ENCODE results near the gene FAHD2A. TPM values are rescaled to one million over a fixed set of nuclear protein-coding genes. Genes with fewer than 3 reads are reported as not detected.
"Not testable (repeated sequence)": the region's sequence is repeated elsewhere in the genome, so short reads cannot be mapped to it uniquely, and the experiment has no call there.

Gene FAHD2A
- total RNA-seq, 2 donors from 2014 or later, result 14.1 to 18.3 TPM

DNA sequence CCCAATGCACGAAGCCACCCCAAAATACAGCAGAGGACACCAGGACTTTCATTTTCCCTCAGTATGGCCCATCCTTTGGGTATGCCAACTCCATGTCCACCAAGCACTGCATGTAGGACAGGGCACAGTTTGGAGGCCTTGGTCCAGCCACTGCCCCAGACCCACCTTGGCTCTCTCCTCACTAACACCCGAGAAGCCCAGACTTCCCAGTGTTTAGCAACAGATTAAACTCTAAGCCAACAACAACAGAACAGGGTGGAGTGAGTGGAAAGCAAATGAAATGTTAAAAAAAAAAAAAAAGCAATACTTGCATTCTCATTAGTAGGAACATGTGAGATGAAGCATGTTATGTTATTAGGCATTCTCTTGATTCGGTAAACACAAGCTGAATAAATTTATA is 12.6 kb downstream of the FAHD2A start:
- intact Hi-C loops (cut with DNase I); DNase-seq (ENCODE audit: low spot score): not testable (repeated sequence)

DNA sequence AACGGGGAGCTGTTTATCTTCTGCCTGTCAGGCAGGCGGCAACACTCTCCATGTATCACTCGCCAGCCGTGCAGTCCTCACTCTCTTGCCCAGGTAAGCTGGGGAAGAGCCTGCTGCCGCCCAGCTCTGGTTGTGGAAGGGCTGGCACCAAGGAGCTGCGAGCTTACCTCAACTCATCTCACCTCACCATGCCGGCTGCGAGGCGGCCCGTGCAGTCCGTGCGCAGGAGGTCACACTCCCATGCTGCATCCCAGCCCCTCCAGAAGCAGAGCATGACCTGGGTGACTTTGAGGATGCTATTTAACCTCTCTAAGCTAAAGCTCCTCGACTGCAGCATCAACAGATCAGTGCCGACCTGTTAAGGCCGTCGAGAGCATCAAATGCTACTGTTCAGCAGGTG is 13.1 kb downstream of the FAHD2A start:
- intact Hi-C loops (cut with DNase I), result not testable (repeated sequence)

DNA sequence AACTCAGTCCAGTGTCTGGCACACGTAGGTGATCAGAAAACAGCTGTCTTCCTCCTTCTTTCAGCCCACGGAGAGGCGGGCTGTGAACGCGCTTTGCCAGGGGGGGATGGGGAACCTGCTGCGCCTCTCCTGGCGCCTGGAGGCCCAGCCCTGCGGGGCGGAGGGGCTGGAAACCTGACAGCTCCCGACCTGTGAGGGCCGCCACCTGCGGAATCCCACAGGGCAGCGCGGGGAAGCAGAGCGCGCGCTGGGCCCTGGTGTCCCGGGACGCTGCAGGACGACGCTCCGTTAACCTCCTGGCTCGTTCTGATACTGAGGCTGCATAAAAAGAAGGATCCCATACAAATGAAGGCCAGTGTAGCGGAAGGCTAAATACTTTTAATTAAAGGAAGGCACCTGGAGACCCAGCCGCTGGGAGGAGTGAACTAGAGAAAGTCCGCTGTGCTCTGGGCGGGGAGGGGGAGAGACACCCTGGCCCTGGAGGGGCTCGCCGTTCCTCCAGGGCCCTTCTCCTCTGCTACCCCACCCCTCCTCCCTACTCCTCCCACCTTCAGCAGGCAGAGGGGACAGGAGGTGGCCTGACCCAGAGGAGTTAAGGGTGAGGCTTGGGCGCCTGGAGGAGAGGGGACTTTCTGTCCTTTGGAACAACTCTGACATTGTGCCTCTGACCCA is 24.8 kb downstream of the FAHD2A start:
- DNase-seq (ENCODE audit: low spot score); intact Hi-C loops (cut with DNase I): not testable (repeated sequence)

More for the DNA sequence above, 13.1 kb downstream of the FAHD2A start:
- not testable (repeated sequence) for DNase-seq (ENCODE audit: low spot score)

DNA sequence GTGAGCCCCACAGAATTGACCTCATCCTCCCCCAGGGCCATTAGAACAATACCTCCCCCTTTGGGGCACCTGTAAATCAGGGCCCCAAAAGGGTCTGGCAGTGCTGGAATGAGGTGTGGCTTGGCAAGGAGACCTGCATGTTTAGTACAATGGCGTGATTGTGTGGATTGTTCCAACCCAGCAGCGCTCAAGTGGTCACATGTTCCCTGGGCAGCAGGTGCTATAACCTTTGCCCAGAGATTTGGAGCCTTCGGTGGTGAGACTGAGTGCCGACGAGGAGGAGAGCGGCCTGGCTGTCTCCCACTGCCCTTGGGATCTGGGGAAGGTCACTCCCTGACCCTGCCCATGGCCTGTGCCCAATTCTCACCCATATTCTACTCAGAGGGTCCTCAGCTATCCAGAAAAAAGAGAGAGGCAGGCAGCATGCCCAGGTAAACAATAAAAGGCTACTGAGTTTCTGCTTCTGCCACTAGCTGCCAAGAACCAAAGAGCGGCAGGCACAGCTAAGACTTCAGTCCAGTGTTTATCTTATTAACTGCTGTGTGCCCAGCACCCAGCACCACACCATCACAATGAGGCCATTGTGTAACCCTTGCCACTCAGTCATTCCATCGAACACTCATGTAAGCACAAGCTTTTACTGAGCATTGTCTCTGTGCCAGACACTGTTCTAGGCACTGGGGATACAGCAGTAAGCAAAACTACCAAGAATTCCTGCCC is 27.4 kb downstream of the FAHD2A start:
- intact Hi-C loops (cut with DNase I); DNase-seq (ENCODE audit: low spot score): not testable (repeated sequence)

DNA sequence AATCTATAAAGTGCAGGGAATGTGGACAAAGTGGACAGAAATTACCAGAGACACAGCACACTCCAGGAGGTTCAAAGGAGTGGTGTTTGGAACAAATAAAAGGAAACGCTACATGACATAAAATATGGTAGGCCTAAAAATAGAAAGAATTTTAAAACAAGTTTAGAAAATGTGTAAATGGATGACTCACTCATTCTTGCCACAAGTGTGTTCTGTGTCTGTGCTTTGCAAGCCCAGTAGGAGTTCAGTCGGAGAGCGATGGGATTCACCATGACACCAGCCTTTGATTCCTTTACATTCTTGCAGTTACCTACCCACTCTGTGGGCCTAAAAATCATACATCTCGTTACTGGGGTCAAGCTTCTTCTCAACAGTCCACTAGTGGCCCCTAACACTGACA is 30.9 kb downstream of the FAHD2A start:
- intact Hi-C loops (cut with DNase I), result not testable (repeated sequence)

DNA sequence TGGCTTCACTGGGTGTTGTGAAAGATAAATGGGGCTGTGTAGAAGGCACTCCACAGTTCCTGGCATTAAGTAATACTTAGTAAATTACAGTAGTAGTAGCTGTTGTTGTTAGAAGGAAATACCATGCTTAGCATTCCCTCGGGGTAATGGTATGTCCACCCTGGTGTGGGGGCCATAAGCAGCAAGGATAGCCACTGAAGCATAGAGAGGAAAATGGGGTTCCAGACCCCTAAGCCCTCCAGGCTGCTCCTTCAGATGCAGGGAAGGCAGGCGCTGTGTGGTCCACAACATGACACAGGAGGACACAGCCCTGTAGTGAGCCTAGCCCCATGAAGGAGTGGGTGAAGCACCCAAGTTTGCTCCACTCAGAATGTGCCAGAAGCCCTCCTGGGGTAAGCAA is 31.5 kb downstream of the FAHD2A start:
- intact Hi-C loops (cut with DNase I); DNase-seq (ENCODE audit: low spot score): not testable (repeated sequence)

More for the DNA sequence above, 30.9 kb downstream of the FAHD2A start:
- not testable (repeated sequence) for DNase-seq (ENCODE audit: low spot score)

DNA sequence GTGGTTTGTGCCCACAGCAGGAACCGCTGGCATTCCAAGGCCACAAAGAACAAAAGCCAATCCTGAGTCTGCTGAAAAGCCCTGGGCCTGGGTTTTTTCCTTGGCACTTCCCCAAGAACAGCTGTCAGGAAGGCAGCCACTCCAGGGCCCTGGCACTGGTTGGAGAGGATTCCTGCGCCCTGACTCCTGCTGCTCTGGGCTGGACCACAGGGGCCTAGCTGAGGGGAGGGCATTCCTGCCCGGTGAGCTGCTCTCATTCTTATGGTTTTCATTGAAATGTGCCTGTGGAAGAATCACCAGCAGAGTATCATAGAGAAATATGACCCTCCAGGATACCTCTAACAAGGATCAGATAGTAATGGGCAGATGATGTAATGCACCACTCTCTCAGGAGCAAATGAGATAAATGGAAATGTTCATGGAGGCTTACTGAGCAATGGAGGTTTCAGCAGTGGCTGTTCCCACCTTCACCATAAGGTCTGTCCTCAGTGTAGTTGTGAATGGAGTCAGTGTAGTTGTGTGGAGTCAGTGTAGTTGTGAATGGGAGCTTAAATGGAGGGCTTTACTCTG is 32.1 kb downstream of the FAHD2A start:
- intact Hi-C loops (cut with DNase I), result not testable (repeated sequence)
- peak; percentile 72 for DNase-seq (ENCODE audit: low spot score)

DNA sequence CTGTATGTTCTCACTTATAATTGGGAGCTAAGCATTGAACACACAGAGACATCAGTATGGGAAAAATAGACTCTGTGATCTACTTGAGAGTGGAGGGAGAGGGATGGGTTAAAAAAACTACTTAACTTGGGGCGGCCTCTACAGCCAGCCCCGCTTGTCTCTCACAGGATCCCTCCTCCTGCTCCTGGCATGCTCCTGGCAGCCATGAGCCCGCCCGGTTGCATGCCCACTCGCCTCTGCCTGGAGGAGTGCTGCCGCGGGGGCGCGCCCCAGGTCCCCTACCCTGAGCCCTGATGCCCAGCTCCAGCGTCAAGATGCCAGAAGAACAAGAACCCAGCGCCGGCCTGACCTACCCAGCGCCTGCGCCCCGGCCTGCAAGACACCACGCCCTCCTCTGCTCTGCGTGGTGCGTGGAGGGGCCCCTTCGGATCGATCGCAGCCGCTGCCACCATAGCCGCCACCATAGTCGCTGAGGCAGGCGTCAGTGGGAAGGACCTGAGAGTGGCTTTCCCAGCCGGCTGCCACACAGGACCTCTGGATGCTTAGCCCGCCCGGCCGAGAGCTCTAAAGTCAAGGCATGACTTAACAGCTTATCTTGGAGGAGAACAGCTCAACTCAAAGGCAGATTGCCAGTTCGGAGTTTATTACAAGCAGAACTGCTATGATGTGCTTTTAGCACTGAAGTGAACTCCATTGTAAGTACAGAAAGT is 32.8 kb downstream of the FAHD2A start:
- intact Hi-C loops (cut with DNase I); DNase-seq (ENCODE audit: low spot score): not testable (repeated sequence)

DNA sequence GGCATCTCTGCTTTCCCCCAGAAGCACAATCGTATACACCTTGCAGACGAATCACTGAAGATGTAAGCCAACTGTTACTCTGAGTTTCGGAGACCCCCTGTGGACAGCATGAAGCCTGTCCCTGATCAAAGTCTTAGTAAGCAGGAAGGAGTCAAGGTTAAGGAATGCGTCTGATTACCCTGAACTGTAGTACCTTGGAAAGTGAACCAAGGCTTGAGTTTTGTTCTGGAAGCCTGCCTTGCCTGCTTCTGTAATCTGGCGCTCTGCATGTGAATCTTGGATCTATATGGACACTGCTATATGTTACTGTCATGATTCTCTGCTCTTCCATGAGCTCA is 33.3 kb downstream of the FAHD2A start:
- intact Hi-C loops (cut with DNase I); DNase-seq (ENCODE audit: low spot score): not testable (repeated sequence)

DNA sequence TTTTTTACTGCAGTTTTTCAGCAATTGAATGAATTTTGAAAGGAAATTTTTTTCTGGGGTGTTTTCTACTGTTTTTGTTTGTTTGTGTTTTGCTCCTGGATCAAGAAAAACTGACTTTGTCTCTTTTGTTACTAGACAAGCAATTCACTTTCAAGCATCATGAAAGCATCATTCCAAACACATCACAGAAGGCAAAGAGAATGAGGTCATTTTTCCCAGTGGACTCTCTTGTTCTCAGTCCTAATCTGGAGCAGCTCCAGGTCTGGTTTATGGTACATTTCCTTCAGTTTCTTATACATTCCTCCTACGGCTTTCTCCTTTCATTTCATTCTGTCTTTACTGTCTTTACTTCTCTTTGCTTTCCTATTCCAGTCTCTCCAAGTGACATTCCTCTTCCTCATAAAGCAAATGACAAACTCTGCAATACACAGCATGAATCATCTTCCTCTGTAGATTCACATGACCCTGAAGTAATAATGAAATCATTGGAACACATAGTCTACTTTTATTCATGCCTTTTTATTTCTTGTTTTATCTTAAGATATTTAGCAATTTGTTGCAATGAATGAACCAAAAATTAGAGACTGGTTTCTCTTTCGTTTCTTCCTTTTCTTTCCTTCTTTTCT is 40.1 kb downstream of the FAHD2A start:
- intact Hi-C loops (cut with DNase I); DNase-seq (ENCODE audit: low spot score): not testable (repeated sequence)

DNA sequence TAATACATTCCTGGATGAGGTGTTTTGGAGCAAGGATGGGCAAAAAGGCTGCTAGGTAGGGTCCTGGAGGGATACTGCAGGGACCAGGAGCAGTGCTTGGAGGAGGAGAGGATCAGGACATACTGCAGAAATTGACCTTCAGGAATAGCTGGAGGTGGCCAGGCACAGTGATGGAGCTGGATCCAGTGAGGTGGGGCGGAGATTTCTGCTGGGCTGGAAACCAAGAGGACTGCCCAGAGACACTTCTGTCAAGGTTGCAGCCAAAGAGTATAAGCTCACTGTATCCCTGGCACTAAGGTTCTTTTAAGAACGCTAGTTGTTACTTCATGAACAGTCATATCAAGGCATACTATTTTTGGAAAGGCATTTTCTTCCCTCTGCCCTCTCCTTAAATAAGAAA is 42.8 kb downstream of the FAHD2A start:
- DNase-seq (ENCODE audit: low spot score); intact Hi-C loops (cut with DNase I): not testable (repeated sequence)

DNA sequence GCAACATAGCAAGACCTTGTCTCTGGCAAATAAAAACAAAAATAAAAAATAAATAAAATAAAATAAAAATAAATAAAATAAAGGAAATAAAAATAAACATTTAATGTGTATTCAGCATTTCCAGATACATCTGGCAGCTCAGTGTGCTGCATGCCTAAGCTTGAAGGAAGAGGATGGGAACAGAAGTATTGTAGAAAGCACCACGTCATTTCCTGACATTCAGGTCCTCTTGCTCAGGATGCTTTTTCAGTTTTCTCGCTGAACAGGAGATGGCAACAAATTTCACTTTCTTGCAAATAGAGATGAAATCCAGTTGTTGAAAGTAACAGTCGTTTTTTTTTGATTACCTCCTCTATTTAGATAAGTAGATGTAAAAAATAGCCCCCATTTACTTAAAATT is 60.8 kb downstream of the FAHD2A start:
- intact Hi-C loops (cut with DNase I); DNase-seq (ENCODE audit: low spot score): not testable (repeated sequence)

Other genes starting within 250 kb of the FAHD2A start
- 10 to 100 TPM; 12.2 to 14.9 TPM for gene ZNF514, start 242.9 kb upstream of the FAHD2A start, total RNA-seq
- gene ZNF2, start 236.9 kb upstream of the FAHD2A start, total RNA-seq, result 1 to 10 TPM; 2.2 to 2.7 TPM
- 1 to 10 TPM; 4.1 to 4.8 TPM for gene ZNF892, start 195.2 kb upstream of the FAHD2A start, total RNA-seq
- gene PROM2, start 128.3 kb upstream of the FAHD2A start, total RNA-seq, result 1 to 10 TPM in 1 of 2 donors, under 1 TPM in 1; 0.28 to 2.2 TPM
- 10 to 100 TPM; 10.5 to 17.9 TPM for gene KCNIP3, start 105.4 kb upstream of the FAHD2A start, total RNA-seq
- gene TRIM43B, start 82.0 kb downstream of the FAHD2A start, total RNA-seq, result not detected
- gene TRIM43, start 189.3 kb downstream of the FAHD2A start, total RNA-seq, result not detected

Data from posterior vena cava (tissue), 2 donors.